ENCODE results near the gene TMC3. TPM values are rescaled to one million over a fixed set of nuclear protein-coding genes. Genes with fewer than 3 reads are reported as not detected.

Gene TMC3
- total RNA-seq, 1 donor from 2014 or later = not detected

GRCh38 chr15:81301815-81302399 lies 72.1 kb downstream of the TMC3 start:
- peak; percentile 64 for DNase-seq (ENCODE audit: low spot score)
- peak; percentile 88 for ATAC-seq

GRCh38 chr15:81301385-81301784 lies 72.6 kb downstream of the TMC3 start:
- DNase-seq (ENCODE audit: low spot score) = no peak
- peak; percentile 2 for ATAC-seq

- DNase-seq (ENCODE audit: low spot score) (no peak), ATAC-seq (no peak)
These were observed 74.3 kb downstream of the TMC3 start for GRCh38 chr15:81299630-81300273.

GRCh38 chr15:81299156-81299555 lies 74.9 kb downstream of the TMC3 start:
- ATAC-seq (no peak), DNase-seq (ENCODE audit: low spot score) (no peak)

GRCh38 chr15:81298611-81299010 lies 75.4 kb downstream of the TMC3 start:
- ATAC-seq (no peak), DNase-seq (ENCODE audit: low spot score) (no peak)

- DNase-seq (ENCODE audit: low spot score) (peak; percentile 41), ATAC-seq (no peak)
These were observed 76.1 kb downstream of the TMC3 start for GRCh38 chr15:81297603-81298575.

- ATAC-seq (no peak), DNase-seq (ENCODE audit: low spot score) (peak; percentile 49)
These were observed 76.9 kb downstream of the TMC3 start for GRCh38 chr15:81297147-81297572.

- DNase-seq (ENCODE audit: low spot score) (peak; percentile 58), ATAC-seq (peak; percentile 53)
These were observed 77.3 kb downstream of the TMC3 start for GRCh38 chr15:81296673-81297072.

- ATAC-seq (no peak), DNase-seq (ENCODE audit: low spot score) (no peak)
These were observed 77.8 kb downstream of the TMC3 start for GRCh38 chr15:81296186-81296585.

- ATAC-seq = no peak
- no peak for DNase-seq (ENCODE audit: low spot score)
These were observed 78.4 kb downstream of the TMC3 start for GRCh38 chr15:81295486-81296121.

- DNase-seq (ENCODE audit: low spot score) = peak; percentile 43
- no peak for ATAC-seq
These were observed 79.5 kb downstream of the TMC3 start for GRCh38 chr15:81294516-81294880.

- ATAC-seq = peak; percentile 21
- DNase-seq (ENCODE audit: low spot score) = peak; percentile 44
These were observed 80.1 kb downstream of the TMC3 start for GRCh38 chr15:81293728-81294515.

- ATAC-seq = no peak
- DNase-seq (ENCODE audit: low spot score) = no peak
These were observed 81.5 kb downstream of the TMC3 start for GRCh38 chr15:81292523-81293001.

GRCh38 chr15:81291916-81292522 lies 82.0 kb downstream of the TMC3 start:
- no peak for ATAC-seq

GRCh38 chr15:81289910-81290309 lies 84.1 kb downstream of the TMC3 start:
- ATAC-seq = no peak
- no peak for DNase-seq (ENCODE audit: low spot score)

More at GRCh38 chr15:81291916-81292522, 82.0 kb downstream of the TMC3 start:
- DNase-seq (ENCODE audit: low spot score) = no peak

- ATAC-seq (no peak), DNase-seq (ENCODE audit: low spot score) (no peak)
These were observed 85.4 kb downstream of the TMC3 start for GRCh38 chr15:81288616-81289015.

GRCh38 chr15:81288040-81288439 lies 86.0 kb downstream of the TMC3 start:
- DNase-seq (ENCODE audit: low spot score) = no peak
- no peak for ATAC-seq

GRCh38 chr15:81286621-81287121 lies 87.3 kb downstream of the TMC3 start:
- ATAC-seq = no peak
- peak; percentile 26 for DNase-seq (ENCODE audit: low spot score)

- no peak for ATAC-seq
- DNase-seq (ENCODE audit: low spot score) = peak; percentile 31
These were observed 88.6 kb downstream of the TMC3 start for GRCh38 chr15:81285461-81285860.
